Adrenal gland (tissue), 5 donors: ENCODE data around the gene RBL2.

Experiments used
- CTCF ChIP-seq, 6 experiments: fragments of 450-650 bp in 4 of 6; fragments of 200-600 bp in 2 of 6; sonication (generic) in 1 of 6; IDR thresholded peaks; 1 replicate in 5 of 6; 2 replicates in 1 of 6; pipeline versions ENCODE4 v1.5.1 to v1.8.0; 2016 to 2021; ENCODE audit warnings: antibody characterized with exemption in 6 of 6, mild to moderate bottlenecking in 2 of 6, moderate library complexity in 1 of 6
- POLR2A ChIP-seq, 2 donors: fragments of 450-650 bp; IDR thresholded peaks; one replicate each; pipeline ENCODE4 v1.6.1; 2017; ENCODE audit warnings: antibody characterized with exemption in 2 of 2, mild to moderate bottlenecking in 2 of 2, moderate library complexity in 1 of 2
- donor health status: DM: no; HTN: no; CAD: no.

DNA sequence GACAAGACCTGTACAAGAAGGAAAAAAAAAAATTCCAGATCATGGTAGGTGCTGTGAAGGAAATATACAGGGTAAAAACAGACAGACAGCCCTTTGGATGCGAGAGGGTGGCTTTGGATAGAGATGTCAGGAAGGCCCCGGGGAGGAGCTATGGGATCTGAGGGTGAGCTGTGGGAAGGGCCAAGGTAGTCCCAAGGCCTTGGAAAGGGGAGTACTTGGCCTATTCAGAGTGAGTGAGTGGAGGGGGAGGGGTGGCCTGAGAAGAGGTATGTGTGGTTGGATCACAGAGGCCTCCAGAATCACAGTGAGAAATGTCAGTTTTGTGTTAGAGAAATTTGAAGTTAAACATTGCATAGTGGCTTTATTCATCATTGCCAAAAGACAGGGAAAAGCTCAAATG is 99.9 kb downstream of the RBL2 start:
- TF ChIP-seq CTCF (IDR thresholded peaks at IDR 0.05) (no peak), POLR2A (IDR thresholded peaks at IDR 0.05) (no peak)
